GM21528 (cell line): ENCODE measurements around the gene FNDC10.

Experiments used
- ATAC-seq: cut with Tn5 transposase; IDR thresholded peaks from one replicate; pipeline ENCODE4 v1.9.1; 2021; ENCODE audit warnings: mild to moderate bottlenecking, moderate library complexity; ENCODE audit not compliant: unreplicated experiment, low FRiP score

Gene FNDC10

GRCh38 chr1:1628754-1629429 is 29.0 kb upstream of the FNDC10 start:
- no peak for ATAC-seq

- no peak for ATAC-seq
Measured at GRCh38 chr1:1627829-1628753, 28.2 kb upstream of the FNDC10 start.

- ATAC-seq, result no peak
Measured at GRCh38 chr1:1627261-1627828, 27.4 kb upstream of the FNDC10 start.

- ATAC-seq, result no peak
Measured at GRCh38 chr1:1626207-1627141, 26.5 kb upstream of the FNDC10 start.

GRCh38 chr1:1625824-1626206 is 25.9 kb upstream of the FNDC10 start:
- ATAC-seq, result no peak

- ATAC-seq, result no peak
Measured at GRCh38 chr1:1625404-1625775, 25.5 kb upstream of the FNDC10 start.

GRCh38 chr1:1624443-1625403 is 24.8 kb upstream of the FNDC10 start:
- ATAC-seq, result no peak

GRCh38 chr1:1623631-1624442 is 23.9 kb upstream of the FNDC10 start:
- ATAC-seq, result no peak

GRCh38 chr1:1623181-1623630 is 23.3 kb upstream of the FNDC10 start:
- ATAC-seq, result no peak

GRCh38 chr1:1622788-1623094 is 22.8 kb upstream of the FNDC10 start:
- ATAC-seq, result no peak

GRCh38 chr1:1622010-1622787 is 22.3 kb upstream of the FNDC10 start:
- ATAC-seq, result no peak

GRCh38 chr1:1621173-1622009 is 21.5 kb upstream of the FNDC10 start:
- no peak for ATAC-seq

GRCh38 chr1:1620433-1621139 is 20.7 kb upstream of the FNDC10 start:
- ATAC-seq, result no peak

- ATAC-seq, result no peak
Measured at GRCh38 chr1:1619917-1620361, 20.0 kb upstream of the FNDC10 start.

- ATAC-seq, result no peak
Measured at GRCh38 chr1:1618396-1619068, 18.6 kb upstream of the FNDC10 start.

GRCh38 chr1:1617925-1618324 is 18.0 kb upstream of the FNDC10 start:
- ATAC-seq, result no peak
